OCI-LY1 (cell line): Measurements from ENCODE around the gene WDR5.

Source experiments
- H2AFZ ChIP-seq: fragments of 200-600 bp; sonication (generic), shearing (Covaris generic); 2 replicates; pipeline ENCODE4 v1.6.0; 2014; ENCODE audit warnings: antibody characterized with exemption, mild to moderate bottlenecking, low read length
- H3F3A ChIP-seq: fragments of 200-600 bp; sonication (generic), shearing (Covaris generic); 2 replicates; pipeline ENCODE4 v1.6.0; 2014; ENCODE audit warnings: mild to moderate bottlenecking, antibody characterized with exemption, low read length, moderate library complexity; ENCODE audit not compliant: insufficient read depth
- H3K27ac ChIP-seq: fragments of 200-600 bp; sonication (generic); 2 replicates; pipeline ENCODE4 v1.5.1; 2014; ENCODE audit warnings: low read length, mixed run types, mild to moderate bottlenecking, low read depth; ENCODE audit not compliant: poor library complexity, severe bottlenecking
- H3K27me3 ChIP-seq: fragments of 200-600 bp; sonication (generic); 2 replicates; pipeline ENCODE4 v1.6.0; 2014; ENCODE audit warnings: antibody characterized with exemption, mild to moderate bottlenecking, low read length, moderate library complexity; ENCODE audit not compliant: insufficient read depth
- H3K36me3 ChIP-seq: fragments of 200-600 bp; sonication (generic); 2 replicates; pipeline ENCODE4 v1.6.1; 2014; ENCODE audit warnings: mild to moderate bottlenecking, antibody characterized with exemption, low read length, moderate library complexity, mixed read lengths; ENCODE audit not compliant: insufficient read depth
- H3K4me1 ChIP-seq: fragments of 200-600 bp; sonication (generic); 2 replicates; pipeline ENCODE4 v1.5.1; 2014; ENCODE audit warnings: mild to moderate bottlenecking, low read length, moderate library complexity; ENCODE audit not compliant: insufficient read depth, severe bottlenecking
- H3K4me2 ChIP-seq: fragments of 200-600 bp; sonication (generic), shearing (Covaris generic); 2 replicates; pipeline ENCODE4 v1.6.1; 2014; ENCODE audit warnings: low read length
- H3K4me3 ChIP-seq: fragments of 200-600 bp; sonication (generic); 2 replicates; pipeline ENCODE4 v1.5.1; 2014; ENCODE audit warnings: low read length, low read depth, mild to moderate bottlenecking, mixed read lengths; ENCODE audit not compliant: poor library complexity, severe bottlenecking
- H3K79me2 ChIP-seq: fragments of 200-600 bp; shearing (Covaris generic); 2 replicates; pipeline ENCODE4 v1.6.1; 2016; ENCODE audit warnings: mixed run types, low read length, mixed read lengths; ENCODE audit not compliant: insufficient read depth
- H3K9ac ChIP-seq: fragments of 200-600 bp; sonication (generic), shearing (Covaris generic); 2 replicates; pipeline ENCODE4 v1.6.1; 2014; ENCODE audit warnings: mild to moderate bottlenecking, low read length, mixed read lengths
- H3K9me2 ChIP-seq: fragments of 200-600 bp; sonication (generic), shearing (Covaris generic); 2 replicates; pipeline ENCODE4 v1.6.1; 2014; ENCODE audit warnings: low read depth, mild to moderate bottlenecking, low read length, mixed read lengths
- H3K9me3 ChIP-seq: fragments of 200-600 bp; shearing (Covaris generic); 2 replicates; pipeline ENCODE4 v1.6.1; 2014; ENCODE audit warnings: low read length, mixed read lengths
- H4K20me1 ChIP-seq: fragments of 200-600 bp; sonication (generic), shearing (Covaris generic); 2 replicates; pipeline ENCODE4 v1.6.0; 2016; ENCODE audit warnings: mild to moderate bottlenecking, low read length; ENCODE audit not compliant: insufficient read depth
- CTCF ChIP-seq: fragments of 200-600 bp; sonication (generic), shearing (Covaris generic); IDR thresholded peaks from 2 replicates; pipeline ENCODE4 v1.5.1; 2017; ENCODE audit warnings: mild to moderate bottlenecking, antibody characterized with exemption, low read length, moderate library complexity, mixed read lengths
- EZH2 ChIP-seq: fragments of 200-600 bp; sonication (generic), shearing (Covaris generic); IDR thresholded peaks from 2 replicates; pipeline ENCODE4 v1.8.0; 2017; ENCODE audit warnings: borderline replicate concordance, mixed run types, mild to moderate bottlenecking, antibody characterized with exemption, low read length, moderate library complexity, mixed read lengths

The WDR5 gene

DNA sequence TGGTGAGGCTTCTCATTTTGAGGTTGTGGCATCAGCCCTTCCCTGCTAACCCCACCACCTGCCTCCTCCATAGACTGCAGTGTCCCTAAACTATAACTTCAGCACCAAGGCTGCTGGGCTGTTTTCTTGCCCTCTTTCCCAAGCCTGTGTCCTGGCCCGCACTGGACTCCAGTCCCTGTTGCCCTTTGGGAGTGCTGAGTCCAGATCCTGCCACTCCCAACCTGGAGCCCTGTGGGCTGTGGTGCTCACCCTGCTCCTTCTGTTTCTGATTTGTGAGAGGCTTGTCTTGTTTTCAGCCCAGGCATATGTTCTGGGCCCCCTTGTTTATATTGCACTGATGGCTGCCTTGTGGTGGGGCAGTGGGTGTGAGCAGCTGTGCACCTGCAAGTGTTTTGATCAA lies 68.2 kb downstream of the WDR5 start:
- no peaks in the 10 kb centered on the region for H3K9me3 ChIP-seq
- no peak overlapping the region for H2AFZ ChIP-seq
- H3K4me2 ChIP-seq = peak overlapping the region; percentile 40; the same call in 1 of the 2 replicates
- H4K20me1 ChIP-seq = no peaks in the 10 kb centered on the region
- no peaks in the 10 kb centered on the region for H3K27me3 ChIP-seq
- no peak overlapping the region for H3K4me3 ChIP-seq
- peaks cover 44% of the 10 kb centered on the region for H3K4me1 ChIP-seq
- H3K36me3 ChIP-seq = no peaks in the 10 kb centered on the region
- no peaks in the 10 kb centered on the region for H3K9me2 ChIP-seq
- no peaks in the 10 kb centered on the region for H3K79me2 ChIP-seq
- peak overlapping the region; percentile 58; the same call in 1 of the 2 replicates for H3K9ac ChIP-seq
- no peaks in the 10 kb centered on the region for H3F3A ChIP-seq
- TF ChIP-seq CTCF (no peak), EZH2 (no peak)
- H3K27ac ChIP-seq = peak overlapping the region; percentile 97

DNA sequence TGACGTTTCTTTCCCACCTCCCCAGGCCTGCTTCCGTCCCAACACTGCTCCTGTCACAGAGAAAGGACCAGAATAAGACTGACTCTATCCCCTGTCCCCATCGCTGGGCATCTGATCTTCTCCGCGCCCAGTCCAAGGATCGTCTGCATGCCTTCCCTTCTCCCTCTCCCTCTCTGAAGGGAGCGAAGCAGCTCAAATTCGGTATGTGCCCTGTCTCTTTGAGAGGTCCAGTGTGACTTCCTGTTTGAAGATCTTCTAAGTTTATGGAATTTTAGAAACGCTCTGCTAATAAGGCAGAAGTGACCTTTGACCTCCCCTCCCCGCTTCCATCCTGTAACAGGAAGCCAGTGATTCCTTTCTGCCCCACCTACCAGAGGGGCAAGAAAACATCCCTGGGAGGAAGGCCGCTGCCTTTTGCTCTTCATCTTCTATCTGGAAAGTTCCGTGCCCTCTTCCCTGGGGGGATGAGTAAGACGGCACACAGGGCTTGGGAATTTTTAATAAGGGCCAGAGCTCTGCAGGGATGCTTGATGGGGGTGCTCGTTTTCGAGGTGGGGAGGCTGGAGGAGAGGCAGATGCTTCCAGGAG lies 69.2 kb downstream of the WDR5 start:
- Histone ChIP-seq H4K20me1 (no peaks in the 10 kb centered on the region), H3K4me3 (no peak overlapping the region), H3K79me2 (no peaks in the 10 kb centered on the region), H3K4me2 (peak overlapping the region; percentile 40; the same call in 1 of the 2 replicates), H3F3A (no peaks in the 10 kb centered on the region), H3K27ac (peak overlapping the region; percentile 97), H3K27me3 (no peaks in the 10 kb centered on the region), H3K36me3 (no peaks in the 10 kb centered on the region), H3K9me3 (no peaks in the 10 kb centered on the region), H3K9ac (peak overlapping the region; percentile 58; the same call in 1 of the 2 replicates), H2AFZ (no peak overlapping the region), H3K9me2 (no peaks in the 10 kb centered on the region), H3K4me1 (peaks cover 42% of the 10 kb centered on the region)
- TF ChIP-seq EZH2 (no peak), CTCF (no peak)

- Histone ChIP-seq H4K20me1 (no peaks in the 10 kb centered on the region), H3F3A (no peaks in the 10 kb centered on the region), H3K4me1 (peaks cover 42% of the 10 kb centered on the region), H2AFZ (no peak overlapping the region), H3K4me2 (no peak overlapping the region), H3K27ac (peak overlapping the region; percentile 97), H3K9me3 (no peaks in the 10 kb centered on the region), H3K36me3 (no peaks in the 10 kb centered on the region), H3K9ac (no peak overlapping the region; the same call in 1 of the 2 replicates), H3K9me2 (no peaks in the 10 kb centered on the region), H3K4me3 (no peak overlapping the region), H3K27me3 (no peaks in the 10 kb centered on the region), H3K79me2 (no peaks in the 10 kb centered on the region)
- TF ChIP-seq CTCF (no peak), EZH2 (no peak)
Observed at GRCh38 chr9:134205672-134206310, 69.9 kb downstream of the WDR5 start.
